GM18861 (cell line): ENCODE data around the gene FCGBP.
"Not testable (repeated sequence)": the region's sequence is repeated elsewhere in the genome, so short reads cannot be mapped to it uniquely, and the experiment has no call there.

Experiments used
- ATAC-seq: cut with Tn5 transposase; IDR thresholded peaks from one replicate; pipeline ENCODE4 v1.9.1; 2021; ENCODE audit not compliant: unreplicated experiment

FCGBP gene

GRCh38 chr19:39934584-39935363, at the start of gene FCGBP:
TSS of gene FCGBP (minus strand) at chr19:39934634.
- ATAC-seq: no peak

GRCh38 chr19:39983695-39984300, 49.4 kb upstream of the FCGBP start:
- no peak for ATAC-seq

GRCh38 chr19:39982883-39983282, 48.4 kb upstream of the FCGBP start:
- ATAC-seq: no peak

- ATAC-seq: no peak
Observed at GRCh38 chr19:39974377-39975155, 40.1 kb upstream of the FCGBP start.

GRCh38 chr19:39971380-39972035, 37.1 kb upstream of the FCGBP start:
- no peak for ATAC-seq

- ATAC-seq: peak; percentile 95
Observed at GRCh38 chr19:39970675-39971379, 36.4 kb upstream of the FCGBP start, which contains the start of gene PSMC4. TSS of gene PSMC4 (plus strand) at chr19:39971165. CDS start at chr19:39971203, 38 bp downstream.

- ATAC-seq: no peak
Observed at GRCh38 chr19:39970425-39970674, 35.9 kb upstream of the FCGBP start.

GRCh38 chr19:39969681-39970424, 35.4 kb upstream of the FCGBP start:
- ATAC-seq: no peak

GRCh38 chr19:39969266-39969665, 34.8 kb upstream of the FCGBP start:
- ATAC-seq: no peak

- ATAC-seq: no peak
Observed at GRCh38 chr19:39968789-39969188, 34.4 kb upstream of the FCGBP start.

GRCh38 chr19:39967561-39967960, 33.1 kb upstream of the FCGBP start:
- no peak for ATAC-seq

GRCh38 chr19:39966617-39967016, 32.2 kb upstream of the FCGBP start:
- no peak for ATAC-seq

GRCh38 chr19:39963898-39964297, 29.5 kb upstream of the FCGBP start:
- ATAC-seq: no peak

- not testable (repeated sequence) for ATAC-seq
Observed at GRCh38 chr19:39959407-39959806, 25.0 kb upstream of the FCGBP start.

- not testable (repeated sequence) for ATAC-seq
Observed at GRCh38 chr19:39958942-39959341, 24.5 kb upstream of the FCGBP start.

GRCh38 chr19:39957886-39958285, 23.5 kb upstream of the FCGBP start:
- not testable (repeated sequence) for ATAC-seq

GRCh38 chr19:39953915-39954314, 19.5 kb upstream of the FCGBP start:
- ATAC-seq: no peak

GRCh38 chr19:39951686-39952085, 17.3 kb upstream of the FCGBP start:
- no peak for ATAC-seq

- ATAC-seq: no peak
Observed at GRCh38 chr19:39951065-39951650, 16.7 kb upstream of the FCGBP start.
